ENCODE measurements around the gene ANGPTL8.
A peak's percentile ranks its signal among the peaks of the same experiment; 100 is the strongest.

ANGPTL8 gene

GRCh38 chr19:11198175-11198534 is 41.3 kb upstream of the ANGPTL8 start:
- no peak for TF ChIP-seq CTCF (IDR thresholded peaks at IDR 0.05; ENCODE audit: insufficient read depth, low read length, missing control alignments)
- DNase-seq (ENCODE audit: low read depth, low spot score), result no peak
- H3K4me3 ChIP-seq (ENCODE audit: low read depth, low read length), result peak overlapping the region; percentile 29
- ChIA-PET POLR2A (interaction anchor here (1.2 to 1.4 kb wide), 2 partner anchors 55 to 60 kb away, joined by 3 to 4 read pairs; no protein-coding TSS in a partner anchor), CTCF (interaction anchor here (1.5 to 2.9 kb wide), 4 partner anchors 60 to 72 kb away, joined by 3 to 15 read pairs (median 12); no protein-coding TSS in a partner anchor)

- ChIA-PET POLR2A (no interaction called here), CTCF (interaction anchor here (1.3 to 2.9 kb wide), 5 partner anchors 15 to 73 kb away, joined by 3 to 15 read pairs (median 11); no protein-coding TSS in a partner anchor)
- TF ChIP-seq CTCF (IDR thresholded peaks at IDR 0.05; ENCODE audit: insufficient read depth, low read length, missing control alignments), result no peak
- no peak overlapping the region for H3K4me3 ChIP-seq (ENCODE audit: low read depth, low read length)
- no peak for DNase-seq (ENCODE audit: low read depth, low spot score)
These were observed 40.5 kb upstream of the ANGPTL8 start for GRCh38 chr19:11198769-11199424.

GRCh38 chr19:11199517-11199916 is 39.9 kb upstream of the ANGPTL8 start:
- no peak for TF ChIP-seq CTCF (IDR thresholded peaks at IDR 0.05; ENCODE audit: insufficient read depth, low read length, missing control alignments)
- no peak for DNase-seq (ENCODE audit: low read depth, low spot score)
- H3K4me3 ChIP-seq (ENCODE audit: low read depth, low read length), result no peak overlapping the region
- POLR2A ChIA-PET, result no interaction called here
- CTCF ChIA-PET, result interaction anchor here (1.3 to 2.9 kb wide), 4 partner anchors 15 to 73 kb away, joined by 3 to 15 read pairs (median 12); no protein-coding TSS in a partner anchor

GRCh38 chr19:11200015-11200574 is 39.3 kb upstream of the ANGPTL8 start:
- POLR2A ChIA-PET, result interaction anchor here (0.7 kb wide), 1 partner anchor 61 kb away, joined by 3 read pairs; no protein-coding TSS in a partner anchor
- no peak for DNase-seq (ENCODE audit: low read depth, low spot score)
- H3K4me3 ChIP-seq (ENCODE audit: low read depth, low read length), result no peak overlapping the region
- no peak for TF ChIP-seq CTCF (IDR thresholded peaks at IDR 0.05; ENCODE audit: insufficient read depth, low read length, missing control alignments)
- CTCF ChIA-PET, result interaction anchor here (2.1 to 2.9 kb wide), 3 partner anchors 64 to 74 kb away, joined by 7 to 16 read pairs (median 14); no protein-coding TSS in a partner anchor

GRCh38 chr19:11200931-11201330 is 38.5 kb upstream of the ANGPTL8 start:
- POLR2A ChIA-PET, result no interaction called here
- H3K4me3 ChIP-seq (ENCODE audit: low read depth, low read length), result no peak overlapping the region
- DNase-seq (ENCODE audit: low read depth, low spot score), result no peak
- CTCF ChIA-PET, result interaction anchor here (2.1 to 2.4 kb wide), 3 partner anchors 62 to 75 kb away, joined by 7 to 16 read pairs (median 13); no protein-coding TSS in a partner anchor
- no peak for TF ChIP-seq CTCF (IDR thresholded peaks at IDR 0.05; ENCODE audit: insufficient read depth, low read length, missing control alignments)

- TF ChIP-seq CTCF (IDR thresholded peaks at IDR 0.05; ENCODE audit: insufficient read depth, low read length, missing control alignments), result no peak
- DNase-seq (ENCODE audit: low read depth, low spot score), result no peak
- POLR2A ChIA-PET, result no interaction called here
- CTCF ChIA-PET, result interaction anchor here (2.1 to 2.4 kb wide), 3 partner anchors 63 to 76 kb away, joined by 7 to 16 read pairs (median 13); no protein-coding TSS in a partner anchor
- H3K4me3 ChIP-seq (ENCODE audit: low read depth, low read length), result no peak overlapping the region
These were observed 37.6 kb upstream of the ANGPTL8 start for GRCh38 chr19:11201791-11202190.
